ENCODE measurements around the gene CD81. TPM values are rescaled to one million over a fixed set of nuclear protein-coding genes. Genes with fewer than 3 reads are reported as not detected.

CD81 gene
- total RNA-seq, 1 experiment from 2014 or later, result 237 TPM

DNA sequence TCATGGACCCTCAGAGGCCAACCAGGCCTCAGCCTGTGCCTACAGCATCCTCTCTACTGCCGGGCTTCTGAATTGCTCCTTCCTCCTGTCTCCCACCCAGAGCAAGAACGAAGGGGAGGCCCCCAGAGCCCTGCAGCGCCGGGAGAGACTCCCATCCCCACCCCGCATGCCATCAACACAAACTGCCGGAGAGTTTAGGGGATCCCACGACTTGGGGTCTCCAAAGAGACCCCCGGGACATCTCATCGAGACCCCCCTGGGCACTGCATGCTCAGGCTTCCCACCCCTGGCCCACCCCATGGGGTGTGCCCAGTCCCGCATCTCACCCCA lies 8.3 kb upstream of the CD81 start (continued):
- TF ChIP-seq AFF4 (CRISPR knock-in tag; IDR thresholded peaks at IDR 0.05; ENCODE audit: borderline replicate concordance), result no peak
- no peak for TF ChIP-seq ELF4 (CRISPR knock-in tag; IDR thresholded peaks at IDR 0.05; ENCODE audit: low read depth)
- no peak for TF ChIP-seq ERG (CRISPR knock-in tag; IDR thresholded peaks at IDR 0.05)

GRCh38 chr11:2369320-2369719 lies 7.8 kb upstream of the CD81 start:
- Mint-ChIP-seq H3K4me1 (no peaks in the 10 kb centered on the region), H3K36me3 (no peaks in the 10 kb centered on the region), H3K27me3 (ENCODE audit: low read depth) (peaks cover 4% of the 10 kb centered on the region), H3K9me3 (peaks cover 4% of the 10 kb centered on the region; the same call in 1 of the 2 replicates), H3K27ac (peak overlapping the region; percentile 13; the same call in 1 of the 2 replicates), H3K4me3 (no peak overlapping the region)
- DNase-seq (ENCODE audit: low spot score) (no peak), ATAC-seq (no peak)
- ChIA-PET POLR2A (no interaction called here), CTCF (interaction anchor here (0.8 kb wide), 1 partner anchor 64 kb away, joined by 3 read pairs; no protein-coding TSS in a partner anchor)
- no peak for TF ChIP-seq CBFB (CRISPR knock-in tag; IDR thresholded peaks at IDR 0.05; ENCODE audit: low read depth)
- TF ChIP-seq ZBTB43 (CRISPR knock-in tag; IDR thresholded peaks at IDR 0.05), result no peak
- TF ChIP-seq IRF2 (CRISPR knock-in tag; IDR thresholded peaks at IDR 0.05; ENCODE audit: borderline replicate concordance, low read depth), result no peak
- TF ChIP-seq, protein P1, sequence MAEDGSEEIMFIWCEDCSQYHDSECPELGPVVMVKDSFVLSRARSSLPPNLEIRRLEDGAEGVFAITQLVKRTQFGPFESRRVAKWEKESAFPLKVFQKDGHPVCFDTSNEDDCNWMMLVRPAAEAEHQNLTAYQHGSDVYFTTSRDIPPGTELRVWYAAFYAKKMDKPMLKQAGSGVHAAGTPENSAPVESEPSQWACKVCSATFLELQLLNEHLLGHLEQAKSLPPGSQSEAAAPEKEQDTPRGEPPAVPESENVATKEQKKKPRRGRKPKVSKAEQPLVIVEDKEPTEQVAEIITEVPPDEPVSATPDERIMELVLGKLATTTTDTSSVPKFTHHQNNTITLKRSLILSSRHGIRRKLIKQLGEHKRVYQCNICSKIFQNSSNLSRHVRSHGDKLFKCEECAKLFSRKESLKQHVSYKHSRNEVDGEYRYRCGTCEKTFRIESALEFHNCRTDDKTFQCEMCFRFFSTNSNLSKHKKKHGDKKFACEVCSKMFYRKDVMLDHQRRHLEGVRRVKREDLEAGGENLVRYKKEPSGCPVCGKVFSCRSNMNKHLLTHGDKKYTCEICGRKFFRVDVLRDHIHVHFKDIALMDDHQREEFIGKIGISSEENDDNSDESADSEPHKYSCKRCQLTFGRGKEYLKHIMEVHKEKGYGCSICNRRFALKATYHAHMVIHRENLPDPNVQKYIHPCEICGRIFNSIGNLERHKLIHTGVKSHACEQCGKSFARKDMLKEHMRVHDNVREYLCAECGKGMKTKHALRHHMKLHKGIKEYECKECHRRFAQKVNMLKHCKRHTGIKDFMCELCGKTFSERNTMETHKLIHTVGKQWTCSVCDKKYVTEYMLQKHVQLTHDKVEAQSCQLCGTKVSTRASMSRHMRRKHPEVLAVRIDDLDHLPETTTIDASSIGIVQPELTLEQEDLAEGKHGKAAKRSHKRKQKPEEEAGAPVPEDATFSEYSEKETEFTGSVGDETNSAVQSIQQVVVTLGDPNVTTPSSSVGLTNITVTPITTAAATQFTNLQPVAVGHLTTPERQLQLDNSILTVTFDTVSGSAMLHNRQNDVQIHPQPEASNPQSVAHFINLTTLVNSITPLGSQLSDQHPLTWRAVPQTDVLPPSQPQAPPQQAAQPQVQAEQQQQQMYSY (CRISPR knock-in tag; IDR thresholded peaks at IDR 0.05), result no peak
- TF ChIP-seq ERG (CRISPR knock-in tag; IDR thresholded peaks at IDR 0.05), result no peak
- TF ChIP-seq TCF7 (CRISPR knock-in tag; IDR thresholded peaks at IDR 0.05; ENCODE audit: low read depth), result no peak
- no peak for TF ChIP-seq ZNF396 (CRISPR knock-in tag; IDR thresholded peaks at IDR 0.05; ENCODE audit: borderline replicate concordance)
- no peak for TF ChIP-seq ELF4 (CRISPR knock-in tag; IDR thresholded peaks at IDR 0.05; ENCODE audit: low read depth)

DNA sequence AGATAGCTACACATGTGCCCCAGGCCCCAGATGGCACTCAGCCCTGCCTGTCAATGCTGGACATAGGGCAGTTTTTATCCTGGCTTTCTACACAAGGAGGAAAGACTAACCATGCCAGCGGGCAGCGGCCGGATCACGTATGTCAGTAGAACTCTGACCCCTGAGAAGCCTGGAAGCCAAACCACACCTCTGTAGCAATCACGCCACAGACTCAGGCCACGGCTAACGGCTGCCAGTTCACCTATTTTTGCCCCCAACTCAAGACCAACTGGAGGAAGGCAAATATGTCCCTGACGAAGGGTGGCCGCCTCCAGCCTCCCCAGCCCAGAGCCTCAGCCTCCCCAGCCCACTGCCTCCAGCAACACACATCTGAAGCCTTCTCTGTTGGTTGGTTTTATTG lies 7.2 kb upstream of the CD81 start:
- ChIA-PET CTCF (interaction anchor here (0.8 kb wide), 1 partner anchor 65 kb away, joined by 3 read pairs; no protein-coding TSS in a partner anchor), POLR2A (no interaction called here)
- DNase-seq (ENCODE audit: low spot score) (no peak), ATAC-seq (no peak)
- Mint-ChIP-seq H3K9me3 (peaks cover 4% of the 10 kb centered on the region; the same call in 1 of the 2 replicates), H3K27ac (no peak overlapping the region), H3K27me3 (ENCODE audit: low read depth) (peaks cover 4% of the 10 kb centered on the region), H3K4me1 (no peaks in the 10 kb centered on the region), H3K36me3 (no peaks in the 10 kb centered on the region), H3K4me3 (no peak overlapping the region)
- TF ChIP-seq E2F5 (CRISPR knock-in tag; IDR thresholded peaks at IDR 0.05) (no peak), ETV6 (CRISPR knock-in tag; IDR thresholded peaks at IDR 0.05) (no peak), EMX1 (CRISPR knock-in tag; IDR thresholded peaks at IDR 0.05) (no peak), TP53 (CRISPR knock-in tag; IDR thresholded peaks at IDR 0.05) (no peak), GABPB1 (CRISPR knock-in tag; IDR thresholded peaks at IDR 0.05) (no peak), TEAD4 (CRISPR knock-in tag; IDR thresholded peaks at IDR 0.05) (no peak), FOXP1 (CRISPR knock-in tag; IDR thresholded peaks at IDR 0.05; ENCODE audit: borderline replicate concordance) (no peak), OVOL2 (CRISPR knock-in tag; IDR thresholded peaks at IDR 0.05; ENCODE audit: borderline replicate concordance) (no peak)
- TF ChIP-seq, protein P1 (CRISPR knock-in tag; IDR thresholded peaks at IDR 0.05), result no peak

Data from WTC11 (cell line).